GM06990 (cell line): Measurements from ENCODE around the gene PRDM15.

Experiments
- DNase-seq: peaks from one replicate; pipeline ENCODE4 v3.0.0-alpha.2; 2011; ENCODE audit not compliant: insufficient read length; ENCODE audit errors: extremely low read depth
- H3K27me3 ChIP-seq: replicated peaks from 2 replicates; pipeline ENCODE4 v1.6.0; 2011; ENCODE audit warnings: low read length; ENCODE audit not compliant: control insufficient read depth, insufficient read depth
- H3K36me3 ChIP-seq: 2 replicates; pipeline ENCODE4 v1.5.1; 2011; ENCODE audit warnings: low read length; ENCODE audit not compliant: control insufficient read depth, insufficient read depth
- H3K4me3 ChIP-seq: replicated peaks from 2 replicates; pipeline ENCODE4 v1.5.1; 2011; ENCODE audit warnings: low read depth, mild to moderate bottlenecking, control low read depth, low read length
- CTCF ChIP-seq: IDR thresholded peaks from 2 replicates; pipeline ENCODE4 v1.5.1; 2011; ENCODE audit warnings: low read length, control low read depth, mild to moderate bottlenecking, inconsistent platforms; ENCODE audit not compliant: insufficient read depth, poor library complexity, severe bottlenecking

The PRDM15 gene

GRCh38 chr21:41765973-41766882, 112.9 kb downstream of the PRDM15 start:
- H3K36me3 ChIP-seq, result no peaks in the 10 kb centered on the region
- no peak for DNase-seq
- H3K27me3 ChIP-seq, result peaks cover 4% of the 10 kb centered on the region; the same call in 1 of the 2 replicates
- H3K4me3 ChIP-seq, result peak overlapping the region; percentile 40; the same call in 1 of the 2 replicates
- TF ChIP-seq CTCF, result no peak

DNA sequence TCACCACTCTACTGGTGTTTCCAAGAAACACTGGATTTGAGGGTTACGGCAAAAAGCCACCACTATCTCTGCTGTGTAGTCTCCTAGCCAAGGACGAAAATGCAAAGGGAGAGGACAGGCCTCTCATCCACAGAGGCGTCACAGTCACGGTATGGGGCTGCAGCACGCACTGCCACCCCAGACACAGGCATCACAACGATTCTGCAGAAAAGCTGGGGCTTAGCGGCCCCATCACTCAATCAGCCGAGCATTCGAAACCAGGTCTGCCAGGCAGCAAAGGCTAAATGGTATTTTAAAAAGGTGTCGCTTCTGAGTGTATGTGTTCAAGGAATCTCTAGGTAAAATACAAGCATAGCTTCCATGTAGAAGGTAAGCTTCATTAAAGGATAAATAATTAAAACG, 113.7 kb downstream of the PRDM15 start:
- H3K36me3 ChIP-seq, result no peaks in the 10 kb centered on the region
- TF ChIP-seq CTCF, result no peak
- no peak overlapping the region for H3K4me3 ChIP-seq
- no peak for DNase-seq
- peaks cover 4% of the 10 kb centered on the region; the same call in 1 of the 2 replicates for H3K27me3 ChIP-seq

DNA sequence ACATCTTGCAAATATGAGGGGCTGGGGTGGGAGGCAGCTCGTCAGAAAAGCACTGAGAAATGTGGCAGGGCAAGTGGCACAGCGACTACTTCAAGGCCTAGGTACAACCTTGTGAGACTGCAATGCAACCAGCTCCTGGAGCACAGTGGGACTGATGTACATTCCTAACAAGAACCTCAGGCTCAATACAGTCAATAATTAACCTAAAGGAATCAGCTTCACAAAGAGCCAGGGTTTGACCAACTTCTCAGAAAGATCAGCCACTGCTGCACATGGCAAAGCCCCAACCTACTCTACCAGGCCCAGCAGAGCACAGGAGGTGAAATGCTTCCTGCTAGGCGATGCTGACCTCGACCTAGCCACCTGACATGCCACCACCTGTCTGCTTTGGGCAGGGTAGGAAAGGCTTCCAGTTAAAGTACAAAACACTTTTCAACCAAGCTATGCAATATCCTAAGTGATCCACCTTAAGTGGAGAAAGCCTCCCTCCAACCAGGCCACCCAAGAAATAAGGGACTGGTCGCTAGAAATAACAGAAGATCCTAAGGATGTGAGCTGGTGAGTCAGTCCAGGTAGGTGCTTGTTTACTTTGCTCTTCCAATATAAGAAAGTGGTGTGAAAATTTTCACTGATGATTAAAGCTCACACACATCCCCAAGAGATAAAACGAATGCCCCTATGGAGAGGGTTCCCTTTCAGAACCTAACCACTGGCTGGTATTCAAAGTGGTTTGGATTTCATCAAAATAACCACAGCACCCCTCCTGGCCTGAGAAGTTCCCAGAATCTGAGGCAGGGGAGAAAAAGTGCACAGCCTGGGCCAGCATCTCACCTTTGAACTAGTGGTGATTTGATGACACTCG, 114.4 kb downstream of the PRDM15 start:
- DNase-seq, result no peak
- peaks cover 4% of the 10 kb centered on the region; the same call in 1 of the 2 replicates for H3K27me3 ChIP-seq

DNA sequence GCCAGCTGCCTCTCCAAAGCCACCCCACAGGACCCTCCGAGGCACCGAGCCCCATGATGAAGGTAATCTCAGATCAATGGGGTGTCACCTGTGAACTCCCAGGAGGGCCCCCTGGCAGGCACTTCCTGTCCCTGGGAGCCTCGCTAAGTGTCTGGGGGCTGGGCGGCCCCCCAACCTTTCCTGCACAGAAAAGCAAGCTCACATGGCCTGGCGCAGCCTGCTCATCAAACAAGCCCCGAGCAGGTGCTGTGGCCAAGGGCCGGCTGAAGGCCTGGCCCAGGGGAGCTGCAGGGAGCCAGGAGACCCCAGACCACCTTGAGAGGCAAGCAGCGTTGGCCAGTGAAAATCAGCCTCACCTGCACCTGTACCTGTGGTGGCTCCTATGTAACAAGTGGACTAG, 115.1 kb downstream of the PRDM15 start:
- DNase-seq, result no peak
- no peak overlapping the region for H3K4me3 ChIP-seq
- H3K27me3 ChIP-seq, result peaks cover 2% of the 10 kb centered on the region; the same call in 1 of the 2 replicates
- TF ChIP-seq CTCF, result no peak
- no peaks in the 10 kb centered on the region for H3K36me3 ChIP-seq

More for the DNA sequence above, 114.4 kb downstream of the PRDM15 start:
- TF ChIP-seq CTCF, result no peak
- H3K4me3 ChIP-seq, result no peak overlapping the region
- no peaks in the 10 kb centered on the region for H3K36me3 ChIP-seq

DNA sequence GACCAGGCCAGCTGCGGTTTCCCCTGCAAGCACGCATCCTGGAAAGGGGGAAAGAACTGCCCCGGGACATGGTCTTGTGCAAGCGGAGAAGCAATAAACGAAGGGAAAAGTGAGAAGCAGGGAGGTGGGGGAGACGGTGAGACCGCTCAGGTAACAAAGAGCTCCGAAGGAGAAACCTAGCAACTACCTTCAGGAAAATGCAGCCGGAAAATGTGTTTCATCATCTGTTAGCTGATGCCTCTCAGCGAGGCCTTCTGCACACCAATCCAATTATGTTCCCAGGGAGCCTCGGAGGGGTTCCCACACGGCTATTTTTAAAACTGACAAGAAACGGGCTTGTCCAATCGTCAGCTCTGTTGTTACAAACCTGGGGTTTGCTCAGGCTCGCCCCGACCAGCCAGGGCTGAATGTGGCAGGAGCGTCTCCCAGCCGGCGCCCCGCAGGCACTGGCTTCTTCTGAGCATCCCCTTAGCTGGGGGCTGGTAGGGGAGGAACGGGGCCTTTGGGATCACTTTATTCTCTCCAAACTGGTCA, 115.7 kb downstream of the PRDM15 start:
- no peaks in the 10 kb centered on the region for H3K36me3 ChIP-seq
- no peak overlapping the region for H3K4me3 ChIP-seq
- TF ChIP-seq CTCF, result no peak
- DNase-seq, result no peak
- 0 out of 2 replicates have a peak, but pooled peaks cover 1% of the 10 kb centered on the region for H3K27me3 ChIP-seq
